ENCODE data around the gene TRPM3. TPM values are rescaled to one million over a fixed set of nuclear protein-coding genes. Genes with fewer than 3 reads are reported as not detected.

TRPM3 gene
- total and polyA plus RNA-seq, 2 of the 13 experiments (the other 11 are each of a cell fraction or from before 2014, with no cell fraction given) = not detected

GRCh38 chr9:70490478-70490877 lies 630.9 kb downstream of the TRPM3 start:
- in situ Hi-C loops (cut with HindIII; ENCODE audit: extremely low pct_ligation_motif_present, low pct_unique_long_range_greater_than_20kb) = no loop called here
- TF ChIP-seq, protein P1, sequence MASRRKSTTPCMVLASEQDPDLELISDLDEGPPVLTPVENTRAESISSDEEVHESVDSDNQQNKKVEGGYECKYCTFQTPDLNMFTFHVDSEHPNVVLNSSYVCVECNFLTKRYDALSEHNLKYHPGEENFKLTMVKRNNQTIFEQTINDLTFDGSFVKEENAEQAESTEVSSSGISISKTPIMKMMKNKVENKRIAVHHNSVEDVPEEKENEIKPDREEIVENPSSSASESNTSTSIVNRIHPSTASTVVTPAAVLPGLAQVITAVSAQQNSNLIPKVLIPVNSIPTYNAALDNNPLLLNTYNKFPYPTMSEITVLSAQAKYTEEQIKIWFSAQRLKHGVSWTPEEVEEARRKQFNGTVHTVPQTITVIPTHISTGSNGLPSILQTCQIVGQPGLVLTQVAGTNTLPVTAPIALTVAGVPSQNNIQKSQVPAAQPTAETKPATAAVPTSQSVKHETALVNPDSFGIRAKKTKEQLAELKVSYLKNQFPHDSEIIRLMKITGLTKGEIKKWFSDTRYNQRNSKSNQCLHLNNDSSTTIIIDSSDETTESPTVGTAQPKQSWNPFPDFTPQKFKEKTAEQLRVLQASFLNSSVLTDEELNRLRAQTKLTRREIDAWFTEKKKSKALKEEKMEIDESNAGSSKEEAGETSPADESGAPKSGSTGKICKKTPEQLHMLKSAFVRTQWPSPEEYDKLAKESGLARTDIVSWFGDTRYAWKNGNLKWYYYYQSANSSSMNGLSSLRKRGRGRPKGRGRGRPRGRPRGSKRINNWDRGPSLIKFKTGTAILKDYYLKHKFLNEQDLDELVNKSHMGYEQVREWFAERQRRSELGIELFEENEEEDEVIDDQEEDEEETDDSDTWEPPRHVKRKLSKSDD (CRISPR knock-in tag; IDR thresholded peaks at IDR 0.05; ENCODE audit: low read depth) = no peak
- TF ChIP-seq XBP1 (CRISPR knock-in tag; IDR thresholded peaks at IDR 0.05) (no peak), ZZZ3 (CRISPR knock-in tag; IDR thresholded peaks at IDR 0.05; ENCODE audit: borderline replicate concordance) (no peak), HOXA3 (CRISPR knock-in tag; IDR thresholded peaks at IDR 0.05) (no peak), STAG1 (CRISPR knock-in tag; IDR thresholded peaks at IDR 0.05) (peak; percentile 53), RXRB (CRISPR knock-in tag; IDR thresholded peaks at IDR 0.05; ENCODE audit: borderline replicate concordance) (no peak), HBP1 (CRISPR knock-in tag; IDR thresholded peaks at IDR 0.05; ENCODE audit: low read depth) (no peak), CENPT (CRISPR knock-in tag; IDR thresholded peaks at IDR 0.05; ENCODE audit: low read depth) (no peak), XRCC5 (optimal IDR thresholded peaks at IDR 0.05; ENCODE audit: low read length) (no peak), TCF12 (IDR thresholded peaks at IDR 0.05) (no peak), TCF12 (CRISPR knock-in tag; IDR thresholded peaks at IDR 0.05) (no peak), SMC3 (IDR thresholded peaks at IDR 0.05; ENCODE audit: low read length) (peak; percentile 32; the same call in 1 of the 2 replicates), MZF1 (CRISPR knock-in tag; IDR thresholded peaks at IDR 0.05; ENCODE audit: borderline replicate concordance) (no peak), ZFP36 (IDR thresholded peaks at IDR 0.05; ENCODE audit: borderline replicate concordance, low read depth, low read length, partially characterized antibody) (no peak), CTCF (CRISPR knock-in tag; IDR thresholded peaks at IDR 0.05) (peak; percentile 34)
- TF ChIP-seq, protein P2, sequence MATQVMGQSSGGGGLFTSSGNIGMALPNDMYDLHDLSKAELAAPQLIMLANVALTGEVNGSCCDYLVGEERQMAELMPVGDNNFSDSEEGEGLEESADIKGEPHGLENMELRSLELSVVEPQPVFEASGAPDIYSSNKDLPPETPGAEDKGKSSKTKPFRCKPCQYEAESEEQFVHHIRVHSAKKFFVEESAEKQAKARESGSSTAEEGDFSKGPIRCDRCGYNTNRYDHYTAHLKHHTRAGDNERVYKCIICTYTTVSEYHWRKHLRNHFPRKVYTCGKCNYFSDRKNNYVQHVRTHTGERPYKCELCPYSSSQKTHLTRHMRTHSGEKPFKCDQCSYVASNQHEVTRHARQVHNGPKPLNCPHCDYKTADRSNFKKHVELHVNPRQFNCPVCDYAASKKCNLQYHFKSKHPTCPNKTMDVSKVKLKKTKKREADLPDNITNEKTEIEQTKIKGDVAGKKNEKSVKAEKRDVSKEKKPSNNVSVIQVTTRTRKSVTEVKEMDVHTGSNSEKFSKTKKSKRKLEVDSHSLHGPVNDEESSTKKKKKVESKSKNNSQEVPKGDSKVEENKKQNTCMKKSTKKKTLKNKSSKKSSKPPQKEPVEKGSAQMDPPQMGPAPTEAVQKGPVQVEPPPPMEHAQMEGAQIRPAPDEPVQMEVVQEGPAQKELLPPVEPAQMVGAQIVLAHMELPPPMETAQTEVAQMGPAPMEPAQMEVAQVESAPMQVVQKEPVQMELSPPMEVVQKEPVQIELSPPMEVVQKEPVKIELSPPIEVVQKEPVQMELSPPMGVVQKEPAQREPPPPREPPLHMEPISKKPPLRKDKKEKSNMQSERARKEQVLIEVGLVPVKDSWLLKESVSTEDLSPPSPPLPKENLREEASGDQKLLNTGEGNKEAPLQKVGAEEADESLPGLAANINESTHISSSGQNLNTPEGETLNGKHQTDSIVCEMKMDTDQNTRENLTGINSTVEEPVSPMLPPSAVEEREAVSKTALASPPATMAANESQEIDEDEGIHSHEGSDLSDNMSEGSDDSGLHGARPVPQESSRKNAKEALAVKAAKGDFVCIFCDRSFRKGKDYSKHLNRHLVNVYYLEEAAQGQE (IDR thresholded peaks at IDR 0.05; ENCODE audit: borderline replicate concordance in 1 of 2, low read depth in 1 of 2, low read length in 2 of 2) = no peak

More at GRCh38 chr9:70490478-70490877, 630.9 kb downstream of the TRPM3 start:
- H4K20me1 ChIP-seq (ENCODE audit: insufficient read depth, low read length) = no peaks in the 10 kb centered on the region
- 27% methylated on average over 5 of the region's 5 CpGs for WGBS (ENCODE audit: low lambda C conversion rate)
- intact Hi-C loops (cut with micrococcal nuclease; ENCODE audit: unreplicated experiment) = no loop called here
- H3K36me3 ChIP-seq (replicated peaks in 1 of 2; ENCODE audit: control insufficient read depth in 1 of 2, insufficient read depth in 2 of 2, low read length in 2 of 2) = no peaks in the 10 kb centered on the region
- no peak for FAIRE-seq
- H3K9ac ChIP-seq (ENCODE audit: insufficient read depth, low read depth, low read length) = no peak overlapping the region
- H3K27me3 ChIP-seq (ENCODE audit: control insufficient read depth in 1 of 2, insufficient read depth in 2 of 2, low read length in 2 of 2) = no peaks in the 10 kb centered on the region; a peak in 3 of 5 replicates
- H3K27ac ChIP-seq (ENCODE audit: extremely low read length, insufficient read depth, low read length) = no peak overlapping the region
- ChIA-PET CTCF (ENCODE audit: low intra/inter-chr PET ratio, low total read pairs) (interaction anchor here (1.1 kb wide), 1 partner anchor 150 kb away, joined by 6 read pairs; no protein-coding TSS in a partner anchor), POLR2A (no interaction called here)
- DNase-seq (ENCODE audit: low spot score) = no peak
- BruUV-seq (replicated peaks) = no TSS peak
- no peaks in the 10 kb centered on the region for H3K79me2 ChIP-seq (ENCODE audit: insufficient read depth, low read length)
- no peaks in the 10 kb centered on the region for H3K4me1 ChIP-seq (ENCODE audit: insufficient read depth, low read length)
- no peak overlapping the region for H3K4me3 ChIP-seq (replicated peaks in 1 of 3; ENCODE audit: insufficient read depth in 1 of 3, low read depth in 2 of 3, low read length in 3 of 3)
- no peaks in the 10 kb centered on the region for H3K9me3 ChIP-seq (ENCODE audit: low read length)
- H2AFZ ChIP-seq (ENCODE audit: low read length) = no peak overlapping the region
- peak; percentile 49; the same call in 1 of the 3 replicates for ATAC-seq
- no peak overlapping the region for H3K4me2 ChIP-seq (ENCODE audit: low read depth, low read length)

Data from HepG2 (cell line).